GM21786 (cell line): ENCODE measurements around the gene EVI5.
A peak's percentile ranks its signal among the peaks of the same experiment; 100 is the strongest.
"Not testable (repeated sequence)": the region's sequence is repeated elsewhere in the genome, so short reads cannot be mapped to it uniquely, and the experiment has no call there.

Experiments
- ATAC-seq: cut with Tn5 transposase; IDR thresholded peaks from one replicate; pipeline ENCODE4 v1.9.1; 2021; ENCODE audit not compliant: unreplicated experiment

The EVI5 gene

GRCh38 chr1:92749024-92749634 is 35.8 kb downstream of the EVI5 start:
- peak; percentile 68 for ATAC-seq

GRCh38 chr1:92748138-92748537 is 36.8 kb downstream of the EVI5 start:
- ATAC-seq = no peak

- ATAC-seq = no peak
Measured at GRCh38 chr1:92747735-92748134, 37.2 kb downstream of the EVI5 start.

GRCh38 chr1:92746255-92746654 is 38.7 kb downstream of the EVI5 start:
- not testable (repeated sequence) for ATAC-seq

- ATAC-seq = no peak
Measured at GRCh38 chr1:92743221-92743620, 41.7 kb downstream of the EVI5 start.

- no peak for ATAC-seq
Measured at GRCh38 chr1:92739669-92740524, 45.0 kb downstream of the EVI5 start.

- no peak for ATAC-seq
Measured at GRCh38 chr1:92736395-92736794, 48.5 kb downstream of the EVI5 start.

- ATAC-seq = no peak
Measured at GRCh38 chr1:92730476-92730875, 54.4 kb downstream of the EVI5 start.

- ATAC-seq = no peak
Measured at GRCh38 chr1:92728697-92729096, 56.2 kb downstream of the EVI5 start.

- ATAC-seq = not testable (repeated sequence)
Measured at GRCh38 chr1:92723713-92724112, 61.2 kb downstream of the EVI5 start.

GRCh38 chr1:92721886-92722285 is 63.0 kb downstream of the EVI5 start:
- no peak for ATAC-seq

GRCh38 chr1:92721157-92721556 is 63.8 kb downstream of the EVI5 start:
- ATAC-seq = not testable (repeated sequence)

GRCh38 chr1:92715476-92715951 is 69.4 kb downstream of the EVI5 start:
- ATAC-seq = not testable (repeated sequence)

GRCh38 chr1:92713939-92714338 is 71.0 kb downstream of the EVI5 start:
- ATAC-seq = no peak

- ATAC-seq = no peak
Measured at GRCh38 chr1:92711473-92712165, 73.3 kb downstream of the EVI5 start.

- no peak for ATAC-seq
Measured at GRCh38 chr1:92709738-92710137, 75.2 kb downstream of the EVI5 start.

- ATAC-seq = no peak
Measured at GRCh38 chr1:92708368-92708950, 76.4 kb downstream of the EVI5 start.

- no peak for ATAC-seq
Measured at GRCh38 chr1:92707709-92708108, 77.2 kb downstream of the EVI5 start.

- ATAC-seq = no peak
Measured at GRCh38 chr1:92707292-92707691, 77.6 kb downstream of the EVI5 start.

GRCh38 chr1:92705446-92705845 is 79.5 kb downstream of the EVI5 start:
- ATAC-seq = no peak

- no peak for ATAC-seq
Measured at GRCh38 chr1:92701147-92701546, 83.8 kb downstream of the EVI5 start.
